T-helper 2 cell treated with Interferon-gamma antibody and Interleukin-4, amounts not matched to agents 100 ng/mL and 5 ng/mL, for 36 hours (primary cell): ENCODE measurements around the gene HGD. TPM values are rescaled to one million over a fixed set of nuclear protein-coding genes. Genes with fewer than 3 reads are reported as not detected.
"Not testable (repeated sequence)": the region's sequence is repeated elsewhere in the genome, so short reads cannot be mapped to it uniquely, and the experiment has no call there.

Experiments used
- intact Hi-C: fragments of 100-400 bp; cut with micrococcal nuclease; formaldehyde crosslinking; loops from one replicate; pipeline ENCODE4 v1.15.1; 2023
- total RNA-seq: library from RNA; stranded (reverse); gene quantifications from 2 replicates; pipeline ENCODE4 v1.2.3, GENCODE V29; 2022

HGD gene
- total RNA-seq, 1 donor from 2014 or later = 0.50 TPM

DNA sequence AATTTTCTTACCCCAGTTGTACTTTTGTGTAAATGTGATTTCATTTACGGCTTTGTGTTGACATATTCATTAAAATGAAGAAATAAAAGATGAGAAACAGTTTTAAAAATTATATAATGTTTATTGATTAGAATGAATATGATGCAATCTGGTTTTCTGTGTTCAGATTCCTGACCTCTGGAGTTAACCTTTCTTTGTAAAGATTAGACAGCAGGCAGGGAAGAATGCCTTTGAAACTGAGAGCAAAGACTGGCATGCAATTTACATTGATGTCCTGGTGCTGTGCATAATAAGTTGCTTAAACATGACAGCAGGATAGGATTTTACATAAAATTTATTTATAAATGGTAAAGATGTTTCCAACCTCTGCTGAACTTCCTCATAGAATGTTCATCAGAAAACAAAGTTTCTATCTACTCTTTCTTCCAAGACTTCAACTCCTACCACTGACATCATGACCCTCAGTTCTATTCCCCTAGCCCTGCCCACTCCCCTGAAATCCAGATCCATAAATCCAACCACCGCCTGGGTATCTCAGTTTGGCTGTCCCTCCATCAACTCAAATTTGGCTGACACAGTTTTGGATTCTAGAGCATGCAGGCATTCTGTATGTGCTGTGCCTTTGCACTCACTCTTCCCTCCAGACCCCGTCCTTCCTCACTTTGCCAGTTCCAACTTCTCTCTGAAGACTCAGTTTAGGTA lies 1.7 kb downstream of the HGD start:
- intact Hi-C loops = no loop called here

- intact Hi-C loops = no loop called here
These were observed 3.1 kb downstream of the HGD start for GRCh38 chr3:120678984-120679383.

GRCh38 chr3:120678331-120678947 lies 3.6 kb downstream of the HGD start:
- intact Hi-C loops = no loop called here

DNA sequence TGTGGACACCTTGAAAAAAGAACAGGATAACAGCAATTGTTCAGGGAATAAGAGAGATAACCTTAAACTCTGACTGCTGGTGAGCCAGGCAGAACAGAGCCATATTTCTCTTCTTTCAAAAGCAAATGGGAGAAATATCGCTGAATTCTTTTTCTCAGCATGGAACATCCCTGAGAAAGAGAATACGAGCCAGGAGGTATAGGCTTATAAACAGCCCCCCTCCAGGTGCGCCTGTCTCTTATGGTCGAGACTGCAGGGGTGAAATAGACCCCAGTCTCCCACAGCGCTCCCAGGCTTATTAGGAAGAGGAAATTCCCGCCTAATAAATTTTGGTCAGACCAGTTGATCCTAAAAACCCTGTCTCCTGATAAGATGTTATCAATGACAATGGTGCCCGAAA lies 4.8 kb downstream of the HGD start:
- intact Hi-C loops = not testable (repeated sequence)

- intact Hi-C loops = no loop called here
These were observed 8.9 kb downstream of the HGD start for GRCh38 chr3:120673116-120673515.

DNA sequence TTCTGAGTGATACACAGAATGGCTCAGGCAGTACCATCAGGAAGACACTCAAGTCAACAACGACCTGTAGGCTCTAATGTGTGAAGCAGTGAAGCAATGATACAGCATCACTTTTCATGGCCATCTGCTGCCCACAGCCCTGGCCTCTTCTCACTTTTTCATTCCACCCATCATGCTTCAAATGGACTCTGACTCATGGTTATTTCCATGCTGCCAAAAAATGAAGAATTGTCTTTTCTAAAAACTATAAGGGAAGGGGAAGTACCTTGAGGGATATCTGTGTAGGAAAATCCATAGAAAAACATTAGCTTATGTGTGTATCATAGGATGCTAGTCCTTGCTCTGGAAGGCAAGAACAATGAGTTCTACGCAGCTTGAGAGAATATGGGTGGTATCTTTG lies 11.5 kb downstream of the HGD start:
- intact Hi-C loops = no loop called here

DNA sequence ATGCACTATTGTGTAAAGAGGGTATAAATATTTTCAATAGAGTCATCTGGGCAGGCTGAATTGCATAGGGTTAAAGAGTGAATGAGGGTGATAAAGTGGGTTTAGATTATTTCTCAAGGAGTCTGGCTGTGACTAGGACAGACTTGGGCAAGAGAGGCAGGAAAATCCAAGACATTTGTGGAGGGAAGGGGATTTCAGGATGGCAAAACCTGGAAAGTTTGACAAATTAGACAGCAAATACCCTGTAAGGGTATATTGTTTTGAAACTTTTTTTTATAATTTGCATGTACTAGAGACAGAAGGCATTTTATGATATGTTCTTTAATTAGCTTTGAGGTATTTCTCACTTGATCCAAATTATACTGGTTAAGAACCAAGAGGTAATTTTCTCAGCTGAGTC lies 17.1 kb downstream of the HGD start:
- intact Hi-C loops = no loop called here

DNA sequence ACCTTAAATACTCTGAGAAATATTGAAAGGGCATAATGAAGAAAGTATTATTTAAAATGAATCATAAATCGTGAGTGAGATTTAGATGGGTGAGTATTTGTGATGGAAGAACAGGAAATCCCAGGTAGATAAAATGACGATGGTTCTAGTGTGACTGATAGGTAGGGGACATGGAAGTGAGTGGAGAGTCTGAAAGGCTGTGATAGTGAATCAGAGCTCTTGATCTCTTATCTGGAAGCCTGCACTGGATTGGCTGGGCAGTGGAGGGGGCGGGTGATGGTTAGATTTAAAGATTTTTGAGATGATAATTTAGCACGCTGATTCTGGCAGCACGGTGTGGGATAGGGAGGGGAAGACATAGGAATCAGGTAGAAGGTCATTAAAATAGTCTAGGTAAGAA lies 20.1 kb downstream of the HGD start:
- intact Hi-C loops = no loop called here

- intact Hi-C loops = no loop called here
These were observed 20.7 kb downstream of the HGD start for GRCh38 chr3:120661106-120661905.

GRCh38 chr3:120659834-120660233 lies 22.2 kb downstream of the HGD start:
- intact Hi-C loops = no loop called here

- intact Hi-C loops = no loop called here
These were observed 22.8 kb downstream of the HGD start for GRCh38 chr3:120659285-120659684.

DNA sequence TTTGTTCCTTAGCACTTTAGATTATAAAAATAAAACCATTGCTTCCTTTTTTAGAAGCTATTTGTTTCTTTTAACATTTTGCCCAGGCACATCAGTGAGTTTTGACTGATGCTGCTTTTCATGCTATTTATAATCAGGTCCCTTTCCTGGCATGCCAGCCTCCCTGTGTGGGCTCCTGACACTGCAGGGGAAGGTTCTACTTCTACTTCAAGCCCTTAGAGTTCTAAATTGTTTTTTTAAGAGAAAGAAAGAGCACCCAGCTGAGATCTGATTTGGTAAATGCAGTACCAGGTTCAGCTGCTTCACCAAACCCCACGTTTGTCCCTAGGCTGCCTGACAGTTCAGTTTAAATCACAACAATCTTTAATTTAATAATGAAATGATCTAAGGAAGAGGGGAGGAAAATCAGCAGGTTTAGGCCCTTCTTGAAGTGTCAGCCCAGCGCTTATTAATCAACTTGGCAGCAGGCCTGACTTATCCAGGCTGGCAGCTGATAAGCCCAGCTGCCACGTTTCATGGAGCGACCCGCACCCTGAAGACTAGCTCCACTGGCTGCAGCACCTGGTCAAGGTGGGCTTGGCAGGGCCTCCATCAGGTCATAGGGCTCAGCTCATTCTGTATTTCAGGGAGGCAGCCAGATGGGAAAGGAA lies 29.0 kb downstream of the HGD start:
- intact Hi-C loops = no loop called here

- intact Hi-C loops = no loop called here
These were observed 29.8 kb downstream of the HGD start for GRCh38 chr3:120652281-120652680.

GRCh38 chr3:120650311-120650710 lies 31.7 kb downstream of the HGD start:
- intact Hi-C loops = no loop called here

DNA sequence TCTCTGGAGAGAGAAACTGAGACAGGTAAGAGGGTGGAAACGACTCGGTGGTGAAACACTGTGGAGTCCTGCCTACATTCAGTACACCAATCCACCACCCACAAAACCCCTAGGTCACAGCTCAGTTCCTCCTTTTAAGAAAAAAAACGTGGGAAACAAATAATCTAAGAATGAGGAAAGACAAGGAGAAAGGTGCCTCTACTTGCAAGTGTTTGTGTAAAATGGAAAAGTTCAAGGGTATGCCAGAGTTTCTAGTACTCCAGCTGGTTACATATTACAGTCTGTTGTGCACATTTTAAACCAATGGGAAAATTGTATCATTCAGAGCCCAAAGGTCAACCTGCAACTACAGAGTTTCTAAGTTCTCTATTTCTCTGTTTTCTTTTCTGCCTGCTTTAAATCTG lies 32.2 kb downstream of the HGD start:
- intact Hi-C loops = no loop called here

- intact Hi-C loops = no loop called here
These were observed 33.7 kb downstream of the HGD start for GRCh38 chr3:120648290-120648689.

- intact Hi-C loops = no loop called here
These were observed 35.1 kb downstream of the HGD start for GRCh38 chr3:120646771-120647432.

GRCh38 chr3:120645083-120645845 lies 36.8 kb downstream of the HGD start:
- intact Hi-C loops = no loop called here

DNA sequence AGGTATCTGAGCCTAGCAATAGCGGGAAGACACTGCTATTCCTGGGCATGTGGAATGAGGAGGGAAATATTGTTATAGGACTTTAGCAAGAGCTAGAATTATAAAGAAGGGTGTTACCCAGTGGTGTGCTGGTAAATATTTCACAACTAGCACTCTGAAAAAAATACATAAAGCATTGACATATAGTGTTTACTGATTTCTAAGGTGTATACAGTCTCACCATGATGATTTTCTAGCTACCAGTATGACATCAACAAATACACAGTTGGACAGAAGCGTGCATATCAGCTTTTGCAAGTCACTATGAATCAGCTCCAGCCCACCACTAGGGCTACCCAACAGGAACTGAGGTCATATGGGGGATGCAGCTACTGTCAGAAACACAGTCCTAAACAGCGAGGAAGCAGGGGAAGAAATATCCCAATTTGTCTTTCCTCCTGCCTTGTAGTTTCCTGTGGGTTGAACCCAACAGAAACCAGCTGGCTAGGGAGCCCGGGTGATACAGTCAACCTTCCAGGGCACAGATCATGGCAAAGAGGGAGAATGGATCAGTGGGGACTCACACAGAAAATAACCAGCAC lies 39.6 kb downstream of the HGD start:
- intact Hi-C loops = no loop called here

- intact Hi-C loops = no loop called here
These were observed 40.3 kb downstream of the HGD start for GRCh38 chr3:120641696-120642246.
